ENCODE data around the gene THAP7.
A peak's percentile ranks its signal among the peaks of the same experiment; 100 is the strongest.
"Not testable (repeated sequence)": the region's sequence is repeated elsewhere in the genome, so short reads cannot be mapped to it uniquely, and the experiment has no call there.

THAP7 gene

DNA sequence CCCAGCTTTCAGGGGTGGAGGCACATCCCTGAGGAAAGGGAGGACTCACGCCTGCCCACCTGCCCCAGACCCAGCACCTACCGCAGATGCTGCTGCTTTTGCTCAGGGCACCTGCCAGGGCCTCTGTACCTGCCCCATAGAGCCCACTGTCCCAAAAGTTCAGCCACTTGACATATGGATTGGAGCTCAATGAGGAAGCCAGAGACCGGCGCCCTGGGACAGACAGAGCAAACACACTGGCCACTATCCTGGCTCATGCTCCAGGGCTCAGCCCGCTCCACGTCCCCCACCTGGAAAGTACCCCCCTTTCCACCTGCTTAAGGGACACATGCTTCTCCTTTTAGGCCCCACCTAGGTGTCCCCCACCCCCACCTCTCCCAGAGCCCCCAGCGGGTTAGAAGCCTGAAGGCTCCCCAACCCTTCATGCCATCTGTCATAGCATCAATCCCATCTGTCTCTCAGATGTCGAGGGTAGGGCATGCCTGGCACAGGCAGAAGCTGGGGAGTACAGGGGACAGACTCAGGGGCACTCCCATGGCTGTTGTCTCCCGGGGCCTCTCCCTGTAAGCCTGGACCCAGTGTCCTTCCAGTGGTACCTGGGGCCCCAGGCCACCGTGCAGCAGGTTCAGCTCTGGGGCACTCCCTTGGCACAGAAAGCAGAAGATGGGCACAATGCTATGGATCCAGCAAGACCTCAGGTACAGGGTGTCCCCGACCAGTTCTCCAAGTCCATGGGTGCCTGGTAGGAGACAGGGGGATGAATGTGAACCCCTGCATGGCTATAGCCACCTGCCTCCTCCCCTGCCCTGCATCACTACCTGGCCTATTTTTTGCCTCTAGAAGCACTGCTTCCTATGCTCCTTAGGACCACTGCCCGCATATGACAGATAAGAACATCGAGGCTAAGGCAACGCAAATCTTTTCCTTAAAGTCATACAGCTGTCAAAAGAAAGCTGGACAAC lies 10.8 kb upstream of the THAP7 start:
- DNase-seq = no peak

DNA sequence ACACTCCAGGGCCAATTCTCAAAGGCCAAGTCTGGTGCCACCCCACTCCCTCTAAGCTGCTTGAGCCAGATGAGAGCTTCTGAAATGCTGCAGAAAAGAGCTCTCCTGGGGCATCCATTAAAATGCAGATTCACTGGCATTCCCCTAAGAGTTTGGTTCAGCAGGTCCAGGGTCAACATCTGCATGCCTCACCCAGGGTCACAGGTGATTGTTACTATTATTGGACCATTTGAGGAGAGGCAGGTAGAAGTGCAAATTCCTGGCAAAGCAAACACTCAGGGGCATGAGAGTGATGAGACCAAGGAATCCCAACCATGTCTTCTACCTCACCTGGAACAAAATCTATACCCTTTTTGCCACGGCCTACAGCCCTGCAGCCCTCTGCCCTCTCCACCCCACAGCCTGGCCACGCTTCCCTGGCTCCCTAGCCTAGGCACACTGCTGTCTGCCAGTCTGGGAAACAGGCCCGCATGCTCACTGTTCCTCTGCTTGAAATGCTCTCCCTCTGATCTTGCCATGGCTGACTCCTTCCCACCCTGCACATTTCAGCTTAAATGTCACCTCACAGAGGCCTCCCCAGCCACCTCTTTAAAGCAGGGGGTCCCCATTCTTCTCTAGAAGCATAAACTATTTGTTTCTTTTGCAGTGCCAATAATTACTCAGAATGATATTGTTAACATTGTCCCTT lies 8.7 kb upstream of the THAP7 start:
- no peak for DNase-seq

DNA sequence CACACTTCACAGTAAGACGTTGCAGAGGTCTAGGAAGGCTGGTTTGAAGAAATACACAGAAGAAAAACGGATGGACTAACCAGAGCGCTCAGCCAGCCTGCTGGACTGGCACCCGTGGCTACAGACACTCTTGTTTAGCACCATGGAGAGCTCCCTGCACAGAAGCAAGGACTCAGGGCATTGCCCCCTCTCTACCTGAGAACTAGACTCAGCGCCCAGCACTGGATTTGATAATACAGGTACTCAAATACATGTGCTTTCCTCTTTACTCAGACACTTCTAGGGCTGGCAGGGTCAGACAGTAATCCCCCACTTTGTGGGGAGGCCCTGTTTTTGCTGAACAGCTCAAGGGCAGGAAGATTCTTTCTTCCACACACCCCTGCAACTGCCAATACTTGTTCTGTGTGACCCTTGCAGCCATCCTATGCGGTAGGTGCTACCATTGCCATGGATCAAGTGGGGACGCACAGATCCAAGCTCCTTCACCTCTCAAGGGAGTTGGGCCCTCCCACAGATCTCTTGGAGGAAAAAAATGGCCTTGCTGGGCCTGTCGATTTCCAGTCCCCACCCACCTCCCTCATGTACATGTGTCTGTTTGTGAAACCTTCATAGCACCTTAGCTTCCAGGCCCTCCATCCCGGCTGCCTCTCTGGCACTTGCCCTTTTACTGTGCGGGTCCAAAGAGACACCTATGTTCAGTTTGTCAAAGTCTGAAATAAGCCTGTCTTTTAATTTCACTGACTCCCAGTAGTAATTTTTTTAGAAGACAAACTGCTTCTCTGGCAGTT lies 7.9 kb upstream of the THAP7 start:
- DNase-seq = no peak

DNA sequence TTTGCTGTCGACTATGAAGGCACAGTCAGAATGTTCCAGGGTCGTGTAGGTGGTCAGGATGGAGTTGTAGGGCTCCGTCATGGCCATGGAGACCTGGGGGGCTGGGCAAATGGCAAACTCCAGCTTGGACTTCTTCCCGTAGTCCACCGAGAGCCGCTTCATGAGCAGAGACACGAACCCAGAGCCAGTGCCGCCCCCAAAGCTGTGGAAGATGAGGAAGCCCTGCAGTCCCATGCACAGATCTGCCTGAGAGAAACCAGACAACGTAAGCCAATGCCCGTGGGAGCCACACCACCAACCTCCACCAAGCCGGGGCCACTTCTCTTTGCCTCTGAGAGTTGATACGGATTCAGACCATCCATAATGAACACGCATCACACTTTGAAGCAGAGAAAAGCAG lies 7.3 kb upstream of the THAP7 start:
- not testable (repeated sequence) for DNase-seq

DNA sequence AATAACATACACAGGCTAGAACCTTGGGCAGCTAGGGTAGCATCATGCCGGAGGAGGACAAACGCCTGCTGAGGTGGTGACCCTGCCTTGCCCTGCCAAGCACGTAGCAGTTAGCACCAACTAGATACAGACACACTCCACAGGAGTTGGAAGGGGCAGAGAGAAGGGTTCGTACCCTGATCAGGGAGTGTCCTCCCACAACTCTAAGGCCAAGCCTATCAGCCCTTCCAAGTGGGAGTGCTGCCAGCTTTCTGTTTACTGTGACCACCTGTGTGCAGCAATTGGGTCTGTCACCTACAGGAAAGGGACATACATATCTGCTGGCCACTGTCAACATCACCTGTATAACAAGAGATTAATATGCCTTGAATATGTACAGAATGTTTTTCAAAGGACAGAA lies 1.9 kb upstream of the THAP7 start:
- no peak for DNase-seq

DNA sequence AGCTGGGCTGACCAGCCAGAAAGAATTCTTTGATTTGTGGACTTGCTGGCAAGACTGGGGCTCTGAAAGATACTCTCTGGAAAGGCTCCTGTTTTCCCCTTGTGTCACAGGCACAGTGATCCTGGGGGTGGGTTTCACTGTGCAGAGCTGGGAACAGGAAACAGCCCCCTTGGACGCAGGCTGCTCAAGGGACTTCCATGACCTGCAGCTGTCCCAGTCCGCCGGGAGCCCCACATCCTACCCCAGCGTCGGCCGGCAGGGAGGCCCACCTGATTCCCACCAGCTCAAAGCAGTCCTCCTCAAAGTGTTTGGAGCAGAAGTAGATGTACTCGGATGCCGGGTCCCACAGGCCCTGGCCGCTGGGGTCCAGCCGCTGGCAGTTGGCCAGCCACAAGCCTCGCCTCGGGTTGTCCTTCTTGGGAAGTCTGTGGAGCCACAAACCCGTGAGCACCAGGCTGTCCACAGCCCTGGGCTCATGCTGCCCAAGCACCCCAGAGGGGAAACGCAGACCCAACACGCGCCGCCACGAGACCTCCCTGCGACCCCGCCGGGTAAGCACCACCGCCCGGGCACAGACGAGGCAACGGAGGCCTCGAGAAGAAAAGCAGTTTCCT lies 824 bp downstream of the THAP7 start:
- no peak for DNase-seq

DNA sequence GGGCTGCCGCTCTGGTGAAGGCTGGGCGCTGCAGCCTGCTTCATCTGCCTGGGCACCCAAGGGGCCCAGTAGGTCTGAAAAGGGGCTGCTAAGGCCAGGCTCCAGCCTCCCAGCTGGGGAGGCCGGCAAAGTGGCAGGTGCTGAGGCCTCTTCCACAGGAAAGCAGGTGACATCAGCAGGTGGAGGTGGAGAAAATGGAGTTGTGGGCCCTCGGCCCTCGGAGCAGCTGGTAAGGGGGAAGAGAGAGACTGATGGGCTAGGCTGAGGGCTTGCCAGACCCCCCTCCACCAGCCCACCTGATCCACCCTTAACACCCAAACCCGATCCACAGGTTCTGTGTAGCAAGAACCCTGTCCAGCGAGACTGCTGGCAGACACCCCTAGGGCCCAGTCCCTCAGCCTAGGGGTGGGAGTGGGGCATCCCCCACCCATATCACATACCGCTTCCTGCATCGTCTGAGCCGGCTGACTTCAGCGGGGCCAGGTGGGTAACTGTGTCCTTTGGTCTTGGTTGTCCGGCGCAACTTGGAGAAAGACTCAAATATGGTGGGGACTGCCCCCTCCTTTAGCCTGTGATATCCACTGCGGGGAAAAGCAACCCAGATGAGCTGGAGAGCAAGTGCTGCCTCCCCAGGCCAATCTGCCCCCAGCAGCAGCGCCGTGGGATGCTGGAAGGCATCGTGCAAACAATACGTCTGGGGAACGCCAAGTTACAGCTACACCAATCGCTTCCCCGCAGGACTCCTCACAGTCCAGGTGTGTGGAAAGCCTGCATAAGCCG lies 1.5 kb downstream of the THAP7 start:
- DNase-seq = peak; percentile 61

DNA sequence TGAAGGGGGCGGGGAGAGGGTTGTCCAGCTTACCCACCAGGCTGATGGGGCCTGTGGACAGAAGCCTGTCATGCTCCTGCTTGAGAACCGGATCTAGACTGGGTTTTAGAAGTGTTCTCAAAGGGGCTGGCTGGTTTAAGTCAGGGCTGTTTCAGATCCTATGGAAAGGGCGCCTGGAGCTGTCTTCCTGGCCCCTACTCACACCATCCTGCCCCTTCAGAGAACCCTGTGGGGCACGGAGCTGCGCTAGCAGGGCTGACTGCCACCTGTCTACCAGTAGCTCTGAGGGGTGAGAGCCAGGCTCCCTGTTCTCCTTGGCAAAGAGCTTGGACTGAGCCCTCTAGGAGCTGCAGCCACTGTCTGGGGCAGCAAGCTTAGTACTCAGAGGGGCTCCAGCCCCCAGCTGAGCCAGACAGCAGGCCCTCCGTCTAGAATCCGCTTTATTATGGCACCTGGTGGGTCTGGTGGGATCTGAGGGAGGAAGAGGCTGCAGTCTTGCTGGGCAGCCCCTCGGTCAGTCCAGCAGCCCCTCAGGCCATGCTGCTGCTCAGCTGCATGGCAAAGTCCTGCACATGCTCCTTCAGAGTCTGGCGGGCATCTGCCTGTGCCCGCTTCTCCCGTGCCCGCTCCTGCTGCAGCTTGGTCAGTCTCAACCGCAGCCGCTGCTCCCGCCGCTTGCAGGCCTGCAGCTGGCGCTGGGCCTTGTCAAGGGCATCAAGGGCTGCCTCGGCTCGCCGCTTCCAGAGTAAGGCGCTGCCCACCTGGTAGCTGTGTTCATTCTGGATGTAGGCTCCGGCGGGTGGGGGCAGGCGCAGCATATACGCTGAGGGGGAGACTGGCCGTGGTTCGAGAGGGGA lies 2.3 kb downstream of the THAP7 start:
- DNase-seq = no peak

DNA sequence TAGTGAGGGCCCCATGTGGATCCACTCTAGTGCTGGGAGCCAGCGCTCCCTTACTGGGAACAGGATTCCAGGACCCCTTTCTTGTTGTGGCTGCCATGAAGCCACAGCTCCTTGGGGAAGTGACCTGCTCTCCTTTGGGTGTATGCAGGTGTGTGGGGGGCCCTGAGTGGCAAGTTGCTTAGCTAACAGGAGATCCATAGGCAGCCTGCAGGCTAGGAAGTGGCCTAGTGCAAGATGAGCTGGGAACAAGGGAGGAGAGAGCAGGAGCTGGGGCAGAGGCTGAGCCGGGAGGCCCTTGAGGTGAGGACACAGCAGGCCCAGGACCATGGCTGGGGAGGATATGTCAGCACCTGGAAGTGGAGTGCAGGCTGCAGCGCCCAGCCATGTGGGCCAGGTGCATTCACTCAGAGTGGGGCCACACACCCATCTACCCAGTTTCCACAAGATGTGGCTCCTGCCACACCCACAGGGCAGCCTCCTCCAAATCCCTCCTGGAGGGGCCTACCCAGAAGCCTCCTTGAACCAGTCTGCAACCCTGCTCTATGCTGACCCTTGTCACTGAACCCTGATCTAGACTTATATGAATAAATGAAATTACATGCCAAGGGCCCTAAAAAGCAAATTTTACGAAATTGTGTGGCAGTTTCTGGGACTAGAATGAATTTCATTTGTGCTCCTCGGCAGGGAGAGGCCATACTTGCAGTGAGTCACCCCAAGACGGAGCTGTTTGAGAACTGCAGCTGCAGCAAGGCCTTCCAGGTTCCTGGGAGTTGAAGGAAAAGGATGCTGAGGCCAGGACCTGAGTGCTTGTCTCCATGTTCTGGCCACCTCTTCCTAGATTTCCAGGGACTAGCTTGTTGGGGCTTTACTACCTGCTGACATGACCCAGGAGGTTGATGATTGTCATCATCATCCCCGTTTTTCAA lies 3.2 kb downstream of the THAP7 start:
- no peak for DNase-seq

DNA sequence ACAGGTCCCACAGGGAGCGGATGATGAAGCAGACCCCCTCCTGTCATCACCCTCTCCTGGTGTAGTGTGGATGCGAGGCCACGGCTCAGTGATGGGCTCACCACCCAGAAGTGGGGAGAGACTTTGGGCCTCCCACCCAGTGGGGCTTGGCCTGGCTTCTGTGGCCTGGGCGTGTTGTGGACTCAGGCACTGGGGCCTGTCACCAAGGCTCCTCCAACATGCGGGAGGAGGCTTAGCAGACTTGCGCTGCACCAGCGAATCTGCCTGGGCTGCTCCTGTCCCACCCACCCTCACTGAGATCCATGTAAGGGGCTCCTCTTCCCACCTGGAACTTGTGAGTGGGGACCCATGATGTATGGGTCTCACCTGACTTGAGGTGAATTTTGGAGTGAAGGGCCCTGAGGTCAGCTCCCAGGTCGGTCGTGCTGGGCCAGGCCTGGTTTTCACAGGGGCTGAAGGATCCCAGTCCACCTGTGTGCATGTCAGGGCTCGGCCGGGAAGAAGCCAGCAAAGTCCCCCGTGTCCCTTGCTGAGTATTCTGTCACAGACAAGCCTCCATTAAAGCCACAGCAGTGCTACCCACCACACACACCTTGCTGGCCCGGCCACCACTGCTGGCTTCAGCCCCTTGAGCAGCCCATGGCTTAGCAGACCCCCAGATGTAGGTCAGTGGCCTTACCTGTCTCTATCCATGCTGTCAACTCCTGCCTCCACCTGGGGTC lies 4.2 kb downstream of the THAP7 start:
- DNase-seq = peak; percentile 56

DNA sequence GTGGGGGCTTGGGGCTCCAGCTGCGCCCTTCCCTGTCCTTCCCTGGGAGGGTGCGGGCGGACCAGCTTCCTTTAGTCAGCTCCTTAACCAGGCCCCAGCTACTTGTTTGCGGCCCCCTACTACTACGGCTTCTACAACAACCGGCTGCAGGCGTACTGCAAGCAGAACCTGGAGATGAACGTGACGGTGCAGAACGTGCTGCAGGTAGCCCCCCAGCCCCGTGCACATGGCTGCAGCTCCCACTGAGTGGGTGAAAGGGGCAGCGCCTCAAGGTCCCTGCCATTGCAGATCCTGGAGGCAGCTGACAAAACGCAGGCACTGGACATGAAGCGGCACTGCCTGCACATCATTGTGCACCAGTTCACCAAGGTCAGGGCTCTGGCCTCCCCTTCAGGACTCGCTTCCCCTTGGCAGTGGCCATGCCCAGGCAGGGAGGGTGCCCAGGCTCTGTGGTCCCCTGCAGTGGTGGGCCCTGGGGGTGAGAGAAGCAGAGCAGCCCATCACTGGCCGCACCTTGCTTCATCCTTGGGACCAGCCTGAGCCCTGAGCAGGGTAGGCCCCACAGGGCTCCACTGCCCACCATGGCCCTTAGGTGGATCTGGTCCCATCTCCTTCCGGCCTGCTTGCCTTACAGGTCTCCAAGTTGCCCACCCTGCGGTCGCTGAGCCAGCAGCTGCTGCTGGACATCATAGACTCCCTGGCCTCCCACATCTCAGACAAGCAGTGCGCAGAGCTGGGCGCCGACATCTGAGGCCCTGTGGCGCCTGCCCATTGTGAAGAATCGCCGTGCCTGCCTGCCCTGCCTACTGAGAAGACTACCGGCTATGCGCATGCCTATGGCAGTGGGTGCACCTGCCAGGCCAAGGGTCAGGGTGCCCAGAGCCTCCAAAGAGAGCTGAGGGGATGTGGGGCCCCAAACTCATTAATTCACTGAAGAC lies 5.1 kb downstream of the THAP7 start:
- DNase-seq = no peak

DNA sequence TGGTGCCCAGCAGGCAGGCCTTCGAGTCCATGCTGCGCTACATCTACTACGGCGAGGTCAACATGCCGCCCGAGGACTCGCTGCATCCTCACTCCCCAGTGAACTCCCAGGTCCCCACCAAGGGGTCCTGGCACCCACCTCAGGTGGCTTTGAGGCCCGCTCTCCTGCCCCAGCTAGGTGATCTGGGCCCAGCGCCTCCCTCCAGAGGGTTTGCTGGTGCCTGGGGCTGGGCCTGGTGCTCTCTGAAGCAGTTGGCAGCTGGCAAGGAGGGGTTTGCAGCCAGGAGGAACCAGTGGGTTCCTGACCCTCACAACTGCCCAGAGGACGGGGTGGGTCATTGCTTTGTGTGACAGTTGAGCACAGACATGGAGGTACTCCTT lies 5.9 kb downstream of the THAP7 start:
- DNase-seq = no peak

DNA sequence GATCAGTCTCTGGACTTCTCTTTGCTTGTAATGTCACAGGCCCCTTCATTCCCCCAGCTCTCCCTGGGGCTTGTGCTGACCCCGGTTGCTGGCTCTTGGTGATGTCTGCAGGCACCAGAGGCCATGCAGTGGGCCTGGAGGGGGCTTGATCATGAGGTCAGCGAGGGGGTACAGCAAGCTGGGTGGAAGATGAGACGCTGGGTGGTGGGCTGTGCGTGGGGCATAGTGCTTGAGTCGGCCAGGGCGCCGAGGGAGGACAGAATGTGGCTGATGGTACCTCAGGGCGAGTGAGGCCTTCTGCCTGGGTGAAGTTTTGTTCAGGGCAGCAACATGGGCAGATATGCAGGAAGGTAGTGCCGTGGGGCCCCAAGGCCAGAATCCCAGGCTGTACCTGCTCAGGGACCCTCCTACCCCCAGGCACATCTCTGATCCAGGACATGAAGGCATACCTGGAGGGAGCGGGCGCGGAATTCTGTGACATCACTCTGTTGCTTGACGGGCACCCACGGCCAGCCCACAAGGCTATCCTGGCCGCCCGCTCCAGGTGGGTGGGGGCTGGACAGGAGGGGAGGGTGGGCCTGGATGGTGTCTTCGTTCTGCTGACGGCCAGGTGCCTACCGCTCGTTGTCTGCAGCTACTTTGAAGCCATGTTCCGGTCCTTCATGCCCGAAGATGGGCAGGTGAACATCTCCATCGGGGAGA lies 6.4 kb downstream of the THAP7 start:
- no peak for DNase-seq

DNA sequence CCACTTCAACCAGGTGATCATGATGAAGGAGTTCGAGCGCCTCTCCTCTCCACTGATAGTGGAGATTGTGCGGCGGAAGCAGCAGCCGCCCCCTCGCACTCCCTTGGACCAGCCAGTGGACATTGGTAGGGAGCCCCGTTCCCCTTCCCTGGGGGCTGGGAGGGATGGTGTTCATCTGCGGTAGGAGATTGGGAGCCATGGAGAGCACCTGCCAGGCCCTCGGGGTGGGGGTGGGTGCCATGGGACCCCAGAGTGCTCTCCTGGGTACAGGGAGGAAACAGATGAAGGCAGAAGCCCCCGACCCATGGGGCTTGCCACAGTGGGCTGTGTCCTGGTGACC lies 7.0 kb downstream of the THAP7 start:
- no peak for DNase-seq

DNA sequence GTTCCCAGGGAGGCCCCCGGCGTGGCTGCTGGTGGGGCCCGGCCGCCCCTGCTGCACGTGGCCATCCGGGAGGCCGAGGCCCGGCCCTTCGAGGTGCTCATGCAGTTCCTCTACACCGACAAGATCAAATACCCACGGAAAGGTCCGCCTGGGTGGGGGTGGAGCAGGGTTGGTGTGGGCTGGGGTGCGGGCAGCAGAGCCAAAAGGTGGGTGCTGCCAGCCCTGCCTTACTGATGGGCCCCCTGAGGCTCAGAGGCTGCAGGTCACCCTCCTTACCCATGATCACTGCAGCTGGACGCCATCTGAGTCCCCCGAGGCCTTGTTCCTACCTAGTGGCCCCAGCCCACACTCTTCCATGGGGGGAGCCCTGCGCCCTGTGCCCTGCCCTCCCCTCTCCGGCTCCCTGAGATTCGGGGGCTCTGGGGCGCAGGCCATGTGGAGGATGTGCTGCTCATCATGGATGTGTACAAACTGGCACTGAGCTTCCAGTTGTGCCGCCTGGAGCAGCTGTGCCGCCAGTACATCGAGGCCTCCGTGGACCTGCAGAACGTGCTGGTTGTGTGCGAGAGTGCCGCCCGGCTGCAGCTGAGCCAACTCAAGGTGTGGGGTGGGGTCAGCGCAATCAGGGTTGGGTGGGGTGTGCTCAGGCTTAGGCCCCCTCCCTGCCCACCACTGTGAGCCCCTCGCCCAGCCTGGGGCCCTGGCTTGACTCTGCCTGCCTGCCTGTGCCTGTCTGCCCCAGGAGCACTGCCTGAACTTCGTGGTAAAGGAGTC lies 7.6 kb downstream of the THAP7 start:
- no peak for DNase-seq

DNA sequence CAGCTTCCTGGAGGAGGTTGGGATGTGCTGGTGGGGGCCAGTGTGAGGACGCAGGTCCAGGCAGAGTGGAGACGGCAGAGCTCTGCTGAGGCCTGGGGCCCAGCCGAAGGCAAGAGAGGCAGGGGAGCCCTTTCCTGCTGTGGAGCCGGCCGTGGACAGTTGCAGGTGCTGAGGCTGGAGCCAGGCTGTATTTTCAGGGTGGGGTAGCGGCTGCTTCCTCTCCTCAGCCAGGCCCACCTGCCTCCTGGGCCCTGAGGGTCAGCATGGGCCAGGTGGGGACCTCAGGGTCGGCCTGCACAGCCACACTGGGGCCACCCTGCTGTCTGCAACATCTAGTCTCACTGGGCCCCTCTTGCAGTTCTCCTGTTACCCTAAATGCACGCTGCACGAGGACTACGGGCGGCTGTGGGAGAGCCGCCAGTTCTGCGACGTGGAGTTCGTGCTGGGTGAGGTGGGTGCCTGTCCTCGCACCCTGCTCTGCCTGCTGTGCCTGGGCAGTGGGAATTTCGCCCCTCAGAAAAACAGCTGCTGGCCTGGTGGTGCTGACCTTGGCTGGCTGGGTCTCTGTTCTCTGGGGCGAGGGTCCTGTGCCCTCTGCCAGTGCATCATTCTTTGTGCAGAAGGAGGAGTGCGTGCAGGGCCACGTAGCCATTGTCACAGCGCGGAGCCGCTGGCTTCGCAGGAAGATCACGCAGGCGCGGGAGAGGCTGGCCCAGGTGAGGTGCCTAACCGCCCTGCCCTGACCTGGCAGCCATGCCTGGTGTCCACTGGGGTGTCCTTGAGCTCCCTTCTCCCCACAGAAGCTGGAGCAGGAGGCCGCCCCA lies 8.4 kb downstream of the THAP7 start:
- DNase-seq = no peak
